Activated T-helper 1 cell treated with anti-CD3 and anti-CD28 coated beads, Interleukin-12 subunit alpha, Interleukin-12 subunit beta, Interleukin-2, Interleukin-4 antibody, amounts not matched to agents 30 ng/mL and 10 ng/mL and 1 ng/mL, durations not matched to agents 14 hours and 24 hours and 36 hours (primary cell): ENCODE measurements around the gene LMO2. TPM values are rescaled to one million over a fixed set of nuclear protein-coding genes. Genes with fewer than 3 reads are reported as not detected.
"Not testable (repeated sequence)": the region's sequence is repeated elsewhere in the genome, so short reads cannot be mapped to it uniquely, and the experiment has no call there.

Experiments used
- DNase-seq: peaks from one replicate; pipeline ENCODE4 v3.0.0; 2021; ENCODE audit warnings: low spot score
- H3K27ac Mint-ChIP-seq: one replicate; pipeline ENCODE4 v1.8.0; 2021; ENCODE audit warnings: mild to moderate bottlenecking, mixed read lengths
- H3K27me3 Mint-ChIP-seq: one replicate; pipeline ENCODE4 v1.8.0; 2022; ENCODE audit warnings: mild to moderate bottlenecking, moderate library complexity, mixed read lengths; ENCODE audit not compliant: insufficient read depth
- H3K36me3 Mint-ChIP-seq: one replicate; pipeline ENCODE4 v1.8.0; 2021; ENCODE audit warnings: low read depth, mixed read lengths
- H3K4me1 Mint-ChIP-seq: one replicate; pipeline ENCODE4 v1.8.0; 2021; ENCODE audit warnings: low read depth, mixed read lengths
- H3K4me3 Mint-ChIP-seq: one replicate; pipeline ENCODE4 v1.8.0; 2021; ENCODE audit warnings: mild to moderate bottlenecking, moderate library complexity, mixed read lengths
- H3K9me3 Mint-ChIP-seq: one replicate; pipeline ENCODE4 v1.8.0; 2021; ENCODE audit warnings: mixed read lengths
- intact Hi-C: fragments of 100-400 bp; cut with micrococcal nuclease; formaldehyde crosslinking; loops from one replicate; pipeline ENCODE4 v1.15.1; 2024
- total RNA-seq: library from RNA; stranded (reverse); gene quantifications from 2 replicates; pipeline ENCODE4 v1.2.3, GENCODE V29; 2022

Gene LMO2
- not detected in 2 replicates for total RNA-seq

DNA sequence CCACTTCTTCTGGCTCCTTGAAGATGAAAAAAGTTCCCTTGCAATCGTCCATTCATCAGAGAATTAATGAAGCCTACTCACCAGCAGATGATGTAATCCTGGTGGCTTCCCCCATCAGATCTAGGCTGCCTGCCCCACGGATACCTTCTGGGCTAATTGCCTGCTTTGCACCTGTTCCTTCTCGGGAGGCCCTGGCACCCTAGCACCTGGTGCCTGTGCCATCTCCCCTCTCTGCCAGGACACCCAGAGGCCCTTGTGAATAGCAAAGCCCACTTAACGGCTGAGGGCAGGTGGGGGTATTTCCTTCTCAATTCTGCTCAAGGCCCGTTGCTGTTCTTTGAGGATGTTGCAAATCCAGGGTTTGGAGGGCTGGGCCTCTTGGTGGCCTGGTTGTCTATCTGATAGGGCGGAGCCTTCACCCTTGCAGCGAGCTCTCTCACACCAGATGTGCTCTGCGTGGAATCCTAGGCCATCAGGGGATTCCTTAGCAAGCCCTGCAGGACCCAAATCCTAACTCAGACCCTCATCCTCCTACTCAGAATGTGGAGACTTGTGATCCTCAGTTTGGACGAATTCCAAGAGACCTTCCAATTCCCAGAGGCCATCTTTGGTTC, at the start of gene LMO2:
Gene LMO2, minus strand, starts transcription at position 363 of the 614 bp plus-strand sequence. CDS start 22,360 bp downstream, outside the sequence.
- peaks cover 64% of the 10 kb centered on the region for H3K27me3 Mint-ChIP-seq
- H3K27ac Mint-ChIP-seq, result no peak within 1 kb of the TSS
- no peak within 1 kb of the TSS for H3K4me3 Mint-ChIP-seq
- intact Hi-C loops, result loop anchor here (2.0 to 5.0 kb wide), 5 partner anchors 160 to 880 kb away; partner anchors contain the start of genes ABTB2 and CAPRIN1
- DNase-seq, result no peak
- H3K36me3 Mint-ChIP-seq, result no peaks in the 10 kb centered on the region
- peaks cover 22% of the 10 kb centered on the region for H3K4me1 Mint-ChIP-seq
- no peaks in the 10 kb centered on the region for H3K9me3 Mint-ChIP-seq

DNA sequence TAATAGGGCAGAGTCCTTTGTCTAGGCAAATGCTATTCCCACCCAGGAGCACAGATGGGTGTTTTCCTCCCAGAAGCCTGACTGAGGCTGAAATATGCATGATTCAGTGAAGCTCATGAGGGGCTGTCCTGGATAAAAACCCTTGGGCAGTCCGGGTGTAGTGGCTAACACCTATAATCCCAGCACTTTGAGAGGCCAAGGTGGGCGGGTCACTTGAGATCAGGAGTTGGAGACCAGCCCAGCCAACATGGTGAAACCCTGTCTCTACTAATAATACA, 48.6 kb upstream of the LMO2 start:
- H3K27me3 Mint-ChIP-seq, result no peaks in the 10 kb centered on the region
- H3K27ac Mint-ChIP-seq, result no peak overlapping the region
- no peaks in the 10 kb centered on the region for H3K4me1 Mint-ChIP-seq
- H3K36me3 Mint-ChIP-seq, result no peaks in the 10 kb centered on the region
- no peaks in the 10 kb centered on the region for H3K9me3 Mint-ChIP-seq
- DNase-seq, result no peak
- intact Hi-C loops, result no loop called here
- H3K4me3 Mint-ChIP-seq, result no peak overlapping the region

DNA sequence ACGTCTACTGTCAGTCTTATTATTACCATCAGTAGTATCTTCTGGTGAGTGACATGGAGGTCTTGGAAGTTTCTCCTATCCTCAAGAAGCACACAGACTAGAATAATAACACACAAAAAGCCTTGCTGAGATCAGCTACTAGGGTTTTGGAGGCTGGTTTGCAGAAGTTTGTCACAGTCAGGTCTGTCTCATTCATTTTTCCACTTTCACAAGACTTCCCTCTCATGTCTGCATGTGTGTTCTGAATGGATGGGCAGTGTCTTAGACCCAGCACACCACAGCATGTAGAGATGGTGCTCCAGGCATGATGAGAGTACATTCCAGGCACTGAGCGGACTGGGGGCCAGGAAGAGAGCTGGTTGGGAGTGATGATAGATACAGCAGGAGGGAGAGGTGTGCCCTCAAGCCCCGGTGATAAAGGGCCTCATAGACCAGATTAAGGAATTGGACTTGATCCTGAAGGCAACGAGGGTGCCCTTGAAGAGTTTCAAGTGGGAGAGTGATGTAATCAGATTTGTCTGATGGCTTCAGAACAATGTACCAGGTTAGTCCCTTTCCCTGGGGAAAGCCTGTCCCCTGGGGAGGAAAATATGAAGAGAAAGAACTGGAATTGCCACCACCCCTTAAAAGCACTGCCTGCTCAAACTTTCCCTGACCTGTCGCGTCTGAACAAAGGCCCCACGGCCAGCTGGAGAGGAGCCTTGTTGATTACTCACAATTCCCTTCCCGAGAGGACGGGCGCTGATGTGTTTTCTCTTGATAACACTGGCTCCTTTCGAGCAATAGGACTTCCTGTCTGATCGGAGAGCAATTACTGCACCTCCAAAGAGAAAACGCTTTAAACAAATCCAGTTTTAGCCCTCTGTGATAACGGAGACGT, 45.1 kb upstream of the LMO2 start:
- Mint-ChIP-seq H3K4me1 (no peaks in the 10 kb centered on the region), H3K27me3 (peaks cover under 1% of the 10 kb centered on the region), H3K9me3 (peaks cover 6% of the 10 kb centered on the region), H3K27ac (no peak overlapping the region), H3K4me3 (no peak overlapping the region), H3K36me3 (no peaks in the 10 kb centered on the region)
- DNase-seq, result no peak
- intact Hi-C loops, result no loop called here

DNA sequence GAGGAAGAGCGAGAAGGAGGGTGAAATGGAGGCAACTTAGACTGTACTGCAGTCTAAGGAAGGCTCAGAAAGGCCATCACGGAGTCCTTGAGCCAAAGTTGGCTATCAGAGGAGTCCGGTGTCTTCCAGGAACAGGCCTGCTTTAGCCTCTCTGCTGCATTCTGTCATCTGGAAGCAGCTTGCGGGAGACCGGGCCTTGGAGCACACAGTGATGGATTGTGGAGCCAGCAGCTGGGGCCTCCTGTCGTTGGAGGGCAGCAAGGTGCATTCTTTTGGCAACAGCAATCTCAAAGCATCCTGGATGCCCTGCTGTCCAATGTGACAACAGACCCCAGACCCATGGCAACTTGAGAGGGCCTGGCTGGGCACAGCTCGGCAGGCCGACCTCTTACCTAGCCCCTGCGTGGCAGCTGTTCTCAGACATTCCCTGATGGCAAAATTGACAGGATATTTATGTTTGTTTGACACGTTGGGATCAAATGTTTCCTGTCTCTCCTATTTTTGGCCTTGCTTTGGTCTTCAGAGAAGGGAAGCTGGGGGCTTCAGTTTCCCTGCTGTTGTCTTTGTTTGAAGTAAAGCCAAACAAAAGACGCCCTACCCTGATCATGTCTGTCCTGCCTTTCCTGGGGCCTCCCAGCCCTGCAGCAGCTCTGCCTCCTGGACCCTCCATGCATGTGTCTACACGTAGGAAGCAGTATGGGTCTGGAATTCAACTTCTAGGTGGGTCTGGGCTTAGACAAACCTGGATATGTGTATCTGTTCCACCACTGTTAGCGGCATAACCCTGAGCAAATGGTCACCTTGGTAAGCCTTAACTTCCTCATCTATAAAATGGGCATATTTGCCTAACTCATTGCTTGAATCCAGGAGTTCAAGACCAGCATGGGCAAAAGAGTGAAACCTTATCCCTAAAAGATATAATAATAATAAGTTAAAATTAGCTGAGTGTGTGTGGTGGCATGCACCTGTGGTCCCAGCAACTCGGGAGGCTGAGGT, 43.9 kb upstream of the LMO2 start:
- Mint-ChIP-seq H3K36me3 (no peaks in the 10 kb centered on the region), H3K4me3 (no peak overlapping the region), H3K4me1 (no peaks in the 10 kb centered on the region), H3K9me3 (peaks cover 9% of the 10 kb centered on the region), H3K27ac (no peak overlapping the region), H3K27me3 (peaks cover 2% of the 10 kb centered on the region)
- intact Hi-C loops, result no loop called here
- no peak for DNase-seq

DNA sequence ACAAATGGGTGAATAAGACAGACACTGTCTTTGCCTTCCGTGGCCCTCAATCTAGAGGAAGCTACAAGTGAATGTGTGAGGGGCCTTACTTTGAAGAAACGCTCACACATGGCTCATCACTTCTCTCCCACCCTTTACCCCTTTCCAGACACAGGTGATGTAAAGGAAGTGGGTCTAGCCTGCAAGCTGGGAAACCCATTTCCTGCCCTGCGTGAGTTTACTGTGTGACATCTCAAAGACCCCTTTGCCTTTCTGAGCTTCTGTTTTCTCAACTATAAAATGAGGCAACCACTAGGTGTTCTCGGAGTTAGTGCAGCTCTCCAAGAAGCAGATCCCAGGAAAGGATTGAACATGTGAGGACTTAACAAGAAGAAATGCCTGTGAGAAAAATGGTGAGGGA, 43.1 kb upstream of the LMO2 start:
- no peaks in the 10 kb centered on the region for H3K4me1 Mint-ChIP-seq
- peaks cover 2% of the 10 kb centered on the region for H3K27me3 Mint-ChIP-seq
- no peak overlapping the region for H3K4me3 Mint-ChIP-seq
- DNase-seq, result no peak
- H3K9me3 Mint-ChIP-seq, result peaks cover 9% of the 10 kb centered on the region
- no peak overlapping the region for H3K27ac Mint-ChIP-seq
- H3K36me3 Mint-ChIP-seq, result no peaks in the 10 kb centered on the region
- intact Hi-C loops, result no loop called here

DNA sequence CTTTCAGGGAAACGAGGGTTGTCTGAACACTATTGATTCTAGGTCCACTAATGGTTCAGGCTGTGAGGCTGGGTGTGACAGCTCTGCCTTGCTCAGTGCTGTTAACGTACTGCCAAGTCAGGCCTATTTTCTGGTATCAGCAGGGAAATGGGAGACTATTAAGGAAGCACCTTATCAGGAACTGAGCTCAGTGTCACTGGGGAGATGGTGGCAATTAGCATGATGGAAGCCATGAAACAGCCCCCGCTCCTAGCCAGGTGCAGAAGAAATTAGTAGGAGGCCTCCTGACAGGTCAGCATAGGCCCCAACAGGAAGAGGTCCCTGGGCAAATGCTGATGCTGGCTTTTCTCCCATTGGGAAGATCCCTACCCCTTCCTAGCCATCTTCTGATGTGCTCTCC, 42.6 kb upstream of the LMO2 start:
- no peak overlapping the region for H3K27ac Mint-ChIP-seq
- DNase-seq, result no peak
- peaks cover 2% of the 10 kb centered on the region for H3K27me3 Mint-ChIP-seq
- intact Hi-C loops, result no loop called here
- no peaks in the 10 kb centered on the region for H3K36me3 Mint-ChIP-seq
- H3K4me3 Mint-ChIP-seq, result no peak overlapping the region
- H3K9me3 Mint-ChIP-seq, result peaks cover 9% of the 10 kb centered on the region
- no peaks in the 10 kb centered on the region for H3K4me1 Mint-ChIP-seq

DNA sequence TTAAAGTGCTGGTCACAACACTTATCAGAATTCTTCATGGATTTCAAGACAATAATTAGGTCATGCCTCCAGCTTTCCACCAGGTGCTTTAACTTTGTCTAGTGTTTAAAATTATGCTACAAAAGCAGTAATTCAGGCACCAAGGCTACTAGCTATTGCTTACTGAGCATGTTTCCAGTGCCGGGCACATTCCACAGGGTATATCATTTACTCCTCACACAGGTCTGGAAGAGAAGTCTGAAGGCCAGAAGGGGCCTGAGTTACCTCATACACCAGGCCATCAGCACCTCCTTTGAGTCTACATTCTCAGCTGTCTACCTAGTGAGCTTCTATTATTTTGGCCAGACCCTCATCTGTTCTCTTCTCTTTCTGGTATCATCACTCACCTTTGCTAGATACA, 41.7 kb upstream of the LMO2 start:
- Mint-ChIP-seq H3K27ac (no peak overlapping the region), H3K4me1 (no peaks in the 10 kb centered on the region)

DNA sequence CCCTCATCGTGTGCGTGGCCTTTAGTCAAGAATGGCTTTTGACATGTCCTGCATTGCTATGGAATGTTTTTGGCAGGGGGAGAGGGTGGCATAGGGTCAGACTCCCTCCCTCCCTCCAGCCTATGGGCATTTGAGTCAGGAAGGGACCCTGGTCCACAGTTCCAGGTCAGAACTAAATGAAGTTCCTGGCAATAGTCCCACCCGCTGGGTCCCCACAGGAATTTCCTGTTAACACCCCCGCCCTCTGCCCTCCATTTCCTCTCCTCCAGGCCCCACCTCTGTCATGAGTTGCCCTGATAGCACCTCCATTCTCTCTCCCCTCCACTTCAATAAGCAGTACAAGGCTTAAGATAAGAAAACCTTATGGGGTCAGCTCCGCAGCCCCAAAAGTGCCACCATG, 40.8 kb upstream of the LMO2 start:
- no peaks in the 10 kb centered on the region for H3K36me3 Mint-ChIP-seq
- H3K4me3 Mint-ChIP-seq, result no peak overlapping the region
- H3K4me1 Mint-ChIP-seq, result no peaks in the 10 kb centered on the region
- no peak overlapping the region for H3K27ac Mint-ChIP-seq
- intact Hi-C loops, result no loop called here
- H3K9me3 Mint-ChIP-seq, result peaks cover 9% of the 10 kb centered on the region
- no peak for DNase-seq
- peaks cover 5% of the 10 kb centered on the region for H3K27me3 Mint-ChIP-seq

More for the DNA sequence above, 41.7 kb upstream of the LMO2 start:
- H3K4me3 Mint-ChIP-seq, result no peak overlapping the region
- intact Hi-C loops, result no loop called here
- no peak for DNase-seq
- H3K9me3 Mint-ChIP-seq, result peaks cover 9% of the 10 kb centered on the region
- peaks cover 5% of the 10 kb centered on the region for H3K27me3 Mint-ChIP-seq
- no peaks in the 10 kb centered on the region for H3K36me3 Mint-ChIP-seq

DNA sequence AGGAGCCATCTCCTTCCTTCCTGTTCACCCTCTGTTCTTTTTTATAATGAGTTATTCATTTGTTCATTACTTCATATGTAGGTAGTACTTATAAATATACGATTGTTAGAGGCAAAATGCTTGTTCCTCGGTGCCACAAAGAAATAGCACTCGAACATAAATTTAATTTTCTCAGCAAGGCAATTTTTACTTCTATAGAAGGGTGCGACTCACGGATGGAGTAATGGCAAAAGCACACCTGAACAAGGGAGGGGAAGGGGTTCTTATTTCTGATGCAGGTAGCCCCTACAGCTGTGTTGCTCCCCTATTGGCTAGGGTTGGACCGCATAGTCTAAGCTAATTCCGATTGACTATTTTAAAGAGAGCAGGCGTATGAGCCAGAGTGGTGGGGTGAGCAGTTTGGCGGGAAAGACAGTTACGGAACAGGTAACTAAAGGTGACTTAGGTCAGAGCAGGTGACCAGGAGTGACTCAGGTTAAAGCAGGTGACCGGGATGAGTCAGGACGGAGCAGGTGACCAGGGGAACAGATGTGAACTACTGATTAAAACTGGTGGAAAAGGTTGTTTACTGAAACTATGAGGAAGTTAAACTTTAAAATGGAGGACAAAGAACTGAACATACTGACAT, 40.0 kb upstream of the LMO2 start:
- H3K4me3 Mint-ChIP-seq, H3K9me3 Mint-ChIP-seq, H3K4me1 Mint-ChIP-seq, DNase-seq, H3K27me3 Mint-ChIP-seq, H3K36me3 Mint-ChIP-seq, intact Hi-C loops, H3K27ac Mint-ChIP-seq: not testable (repeated sequence)

DNA sequence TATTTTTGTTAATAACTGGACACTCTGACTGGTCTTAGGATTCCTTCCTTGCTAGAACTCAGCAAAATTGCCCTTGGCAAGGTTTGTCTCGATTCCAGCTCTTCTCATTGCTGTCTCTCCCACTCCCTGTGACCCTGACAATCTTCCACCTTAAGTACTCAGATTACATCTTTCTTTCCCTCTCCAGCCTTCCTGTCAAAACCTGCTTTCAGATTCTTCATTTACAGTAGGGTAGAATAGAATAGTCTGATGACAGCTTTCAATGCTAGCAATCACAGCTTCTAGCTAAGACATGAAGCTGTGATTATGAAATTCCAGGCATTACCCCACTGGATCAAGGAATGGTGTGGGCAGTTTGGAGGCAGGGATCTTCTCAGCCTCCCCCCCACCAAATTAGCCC, 39.2 kb upstream of the LMO2 start:
- H3K27ac Mint-ChIP-seq, result no peak overlapping the region
- DNase-seq, result no peak
- H3K9me3 Mint-ChIP-seq, result peaks cover 9% of the 10 kb centered on the region
- no peaks in the 10 kb centered on the region for H3K36me3 Mint-ChIP-seq
- H3K4me1 Mint-ChIP-seq, result no peaks in the 10 kb centered on the region
- H3K4me3 Mint-ChIP-seq, result no peak overlapping the region
- intact Hi-C loops, result no loop called here
- H3K27me3 Mint-ChIP-seq, result peaks cover 8% of the 10 kb centered on the region

DNA sequence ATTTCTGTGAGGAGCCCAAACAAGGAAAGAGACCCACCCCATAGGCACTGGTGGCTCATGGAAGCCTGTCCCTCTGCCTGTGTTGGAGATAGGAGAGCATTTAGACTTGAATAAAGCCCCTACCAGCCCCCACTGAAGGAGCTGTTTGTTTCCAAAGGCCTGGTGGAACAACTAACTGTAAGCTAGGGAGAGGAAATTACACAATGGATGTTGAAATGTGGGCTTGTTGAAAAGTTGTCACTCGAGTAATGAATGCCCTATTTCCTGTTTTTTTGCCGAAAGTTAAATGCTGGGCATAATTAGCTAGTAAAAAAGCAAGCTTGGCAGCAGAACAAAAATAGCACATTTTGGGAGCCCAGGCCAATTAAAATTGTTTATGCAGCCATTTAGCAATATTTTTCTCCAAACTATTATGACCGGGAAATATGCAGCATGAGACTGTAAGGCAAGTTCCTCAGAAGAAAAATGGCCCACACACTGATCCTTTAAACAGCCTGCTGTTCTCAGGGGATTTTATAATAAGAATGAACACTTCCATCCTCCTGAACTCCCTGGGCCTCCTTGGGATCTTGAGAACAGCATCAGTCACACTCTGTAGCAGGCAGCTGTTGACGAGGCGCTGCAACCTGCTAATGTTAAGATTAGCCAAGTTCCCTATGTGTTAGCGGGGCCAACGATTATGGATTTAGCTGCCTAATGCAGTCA, 38.6 kb upstream of the LMO2 start:
- no peak for DNase-seq
- H3K36me3 Mint-ChIP-seq, result no peaks in the 10 kb centered on the region
- no peak overlapping the region for H3K4me3 Mint-ChIP-seq
- peaks cover 9% of the 10 kb centered on the region for H3K9me3 Mint-ChIP-seq
- H3K27me3 Mint-ChIP-seq, result peaks cover 10% of the 10 kb centered on the region
- intact Hi-C loops, result no loop called here
- no peak overlapping the region for H3K27ac Mint-ChIP-seq
- H3K4me1 Mint-ChIP-seq, result no peaks in the 10 kb centered on the region

DNA sequence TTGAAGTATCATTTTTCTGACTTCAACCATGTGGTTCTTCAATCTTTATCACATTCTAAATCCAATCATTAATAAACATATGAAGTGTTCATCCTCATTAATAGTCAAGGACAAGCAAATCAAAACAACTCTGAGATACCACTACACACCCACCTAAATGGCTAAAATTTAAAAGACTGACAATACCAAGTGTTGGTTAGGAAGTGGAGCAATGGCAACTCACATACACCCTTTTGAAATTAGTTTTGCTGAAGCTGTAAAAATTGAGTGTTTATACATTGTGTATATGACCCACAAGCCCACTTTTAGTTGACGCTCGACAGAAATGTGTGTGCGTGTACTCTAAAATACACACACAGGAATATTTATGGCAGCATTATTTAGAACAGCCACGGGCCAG, 36.7 kb upstream of the LMO2 start:
- Mint-ChIP-seq H3K27ac (no peak overlapping the region), H3K4me1 (no peaks in the 10 kb centered on the region), H3K9me3 (peaks cover 9% of the 10 kb centered on the region), H3K27me3 (peaks cover 11% of the 10 kb centered on the region), H3K4me3 (no peak overlapping the region), H3K36me3 (no peaks in the 10 kb centered on the region)
- DNase-seq, result no peak
- intact Hi-C loops, result no loop called here
